Astrocyte (in vitro differentiated cells and primary cell): ENCODE measurements around the gene SPTB. TPM values are rescaled to one million over a fixed set of nuclear protein-coding genes. Genes with fewer than 3 reads are reported as not detected.

Experiments
- DNase-seq: peaks from one replicate; pipeline ENCODE4 v3.0.0-alpha.2; 2010; ENCODE audit warnings: low read depth
- FAIRE-seq: peaks from 2 replicates; lab custom pipeline; 2011; peaks lifted over from hg19 to GRCh38; lab: Jason Lieb, UNC
- H2AFZ ChIP-seq: 2 replicates; pipeline ENCODE4 v1.6.0; 2012; ENCODE audit warnings: low read depth, low read length, inconsistent platforms
- H3K27ac ChIP-seq: 2 replicates; pipeline ENCODE4 v1.5.1; 2011; ENCODE audit warnings: low read depth, low read length, inconsistent platforms
- H3K27me3 ChIP-seq: 2 replicates; pipeline ENCODE4 v1.6.0; 2011; ENCODE audit warnings: low read length, inconsistent platforms; ENCODE audit not compliant: insufficient read depth
- H3K36me3 ChIP-seq: 2 replicates; pipeline ENCODE4 v1.5.1; 2011; ENCODE audit warnings: low read length, inconsistent platforms; ENCODE audit not compliant: insufficient read depth
- H3K4me1 ChIP-seq: 2 replicates; pipeline ENCODE4 v1.5.1; 2011; ENCODE audit warnings: low read length, inconsistent platforms; ENCODE audit not compliant: insufficient read depth
- H3K4me2 ChIP-seq: 2 replicates; pipeline ENCODE4 v1.6.0; 2012; ENCODE audit warnings: low read length, inconsistent platforms
- H3K4me3 ChIP-seq: 2 replicates; pipeline ENCODE4 v1.5.1; 2011; ENCODE audit warnings: low read depth, mild to moderate bottlenecking, low read length, inconsistent platforms; ENCODE audit not compliant: insufficient read depth
- H3K79me2 ChIP-seq: 2 replicates; pipeline ENCODE4 v1.6.0; 2012; ENCODE audit warnings: mild to moderate bottlenecking, low read length, inconsistent platforms; ENCODE audit not compliant: insufficient read depth
- H3K9ac ChIP-seq: 2 replicates; pipeline ENCODE4 v1.6.0; 2012; ENCODE audit warnings: mild to moderate bottlenecking, low read length, inconsistent platforms
- H3K9me3 ChIP-seq: 2 replicates; pipeline ENCODE4 v1.5.1; 2012; ENCODE audit warnings: low read depth, mild to moderate bottlenecking, low read length, inconsistent platforms; ENCODE audit not compliant: insufficient read depth
- H4K20me1 ChIP-seq: 2 replicates; pipeline ENCODE4 v1.6.0; 2012; ENCODE audit warnings: low read length, inconsistent platforms; ENCODE audit not compliant: insufficient read depth
- H3K27ac Mint-ChIP-seq: one replicate; pipeline ENCODE4 v1.8.0; 2021; ENCODE audit warnings: mild to moderate bottlenecking, mixed read lengths; ENCODE audit not compliant: unreplicated experiment
- H3K27me3 Mint-ChIP-seq: one replicate; pipeline ENCODE4 v1.8.0; 2021; ENCODE audit warnings: low read depth, mixed read lengths; ENCODE audit not compliant: unreplicated experiment
- H3K36me3 Mint-ChIP-seq: one replicate; pipeline ENCODE4 v1.8.0; 2021; ENCODE audit warnings: low read depth, mixed read lengths; ENCODE audit not compliant: unreplicated experiment
- H3K4me1 Mint-ChIP-seq: one replicate; pipeline ENCODE4 v1.8.0; 2021; ENCODE audit warnings: low read depth, mixed read lengths; ENCODE audit not compliant: unreplicated experiment
- H3K4me3 Mint-ChIP-seq: one replicate; pipeline ENCODE4 v1.8.0; 2021; ENCODE audit warnings: mild to moderate bottlenecking, moderate library complexity, mixed read lengths; ENCODE audit not compliant: unreplicated experiment
- H3K9me3 Mint-ChIP-seq: one replicate; pipeline ENCODE4 v1.8.0; 2021; ENCODE audit warnings: mild to moderate bottlenecking, mixed read lengths; ENCODE audit not compliant: unreplicated experiment
- CTCF ChIP-seq: IDR thresholded peaks from 2 replicates; pipeline ENCODE4 v1.5.1; 2011; ENCODE audit warnings: low read depth, mild to moderate bottlenecking, inconsistent platforms, low read length, moderate library complexity; ENCODE audit not compliant: insufficient read depth
- EZH2 ChIP-seq: IDR thresholded peaks from 2 replicates; pipeline ENCODE4 v1.6.1; 2012; ENCODE audit warnings: mild to moderate bottlenecking, low read length, inconsistent platforms; ENCODE audit not compliant: insufficient read depth
- total RNA-seq: library from RNA; stranded (reverse); gene quantifications from 2 replicates; pipeline ENCODE4 v1.2.1, GENCODE V29; 2021

SPTB gene
- total RNA-seq, 1 donor from 2014 or later = 0.32 TPM

DNA sequence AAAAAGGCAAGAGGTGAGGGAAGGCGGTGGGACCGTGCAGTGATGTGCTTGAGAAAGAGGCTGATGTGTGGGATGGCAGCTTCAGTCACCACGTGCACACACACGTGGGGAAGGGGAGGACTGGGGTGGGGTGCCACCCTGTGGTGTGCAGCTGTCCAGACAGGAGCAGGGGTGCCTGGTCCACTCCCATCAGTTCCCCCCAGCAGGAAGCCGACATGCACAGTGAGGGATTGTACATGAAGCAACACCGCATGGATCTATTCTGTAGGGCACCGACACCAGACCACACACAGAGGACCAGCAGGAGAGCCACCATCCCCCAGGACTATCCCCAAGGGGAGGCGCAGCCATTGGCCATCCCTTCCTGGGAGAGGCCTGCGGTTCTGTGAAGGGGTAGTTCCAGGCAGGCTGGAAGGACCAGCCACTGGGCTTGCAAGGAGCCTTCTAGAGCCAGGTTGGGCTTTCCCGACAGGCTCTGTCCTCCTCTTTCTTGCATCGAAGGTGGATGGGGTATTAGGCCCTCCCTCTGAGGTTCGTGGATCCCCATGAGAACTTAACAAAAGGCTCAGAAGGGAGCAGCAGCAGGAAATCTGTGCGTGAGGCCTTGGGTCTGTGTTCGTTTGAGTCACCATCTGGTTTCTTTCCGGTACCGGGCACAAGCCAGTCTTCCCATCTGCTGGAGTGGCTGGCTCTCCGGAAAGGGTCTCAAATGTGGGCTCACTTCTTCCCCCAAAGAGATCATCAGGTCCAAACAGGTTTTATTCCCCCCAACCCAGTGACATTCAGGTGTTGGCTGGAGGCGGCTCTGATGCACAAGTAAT is 115.7 kb downstream of the SPTB start:
- Mint-ChIP-seq H3K4me1 (peaks cover 51% of the 10 kb centered on the region), H3K27ac (peak overlapping the region; percentile 89), H3K4me3 (no peak overlapping the region), H3K36me3 (no peaks in the 10 kb centered on the region), H3K27me3 (peaks cover 7% of the 10 kb centered on the region), H3K9me3 (no peaks in the 10 kb centered on the region)
- peaks cover 47% of the 10 kb centered on the region for H3K4me1 ChIP-seq
- H2AFZ ChIP-seq = peak overlapping the region; percentile 71
- DNase-seq (peak; percentile 21), FAIRE-seq (no peak)
- no peak for TF ChIP-seq CTCF
- TF ChIP-seq EZH2 = no peak
- H3K79me2 ChIP-seq = no peaks in the 10 kb centered on the region
- H3K4me3 ChIP-seq = peak overlapping the region; percentile 25
- H3K36me3 ChIP-seq = no peaks in the 10 kb centered on the region
- H3K27me3 ChIP-seq = no peaks in the 10 kb centered on the region
- peak overlapping the region; percentile 67 for H3K27ac ChIP-seq
- H3K9me3 ChIP-seq = no peaks in the 10 kb centered on the region
- H3K9ac ChIP-seq = peak overlapping the region; percentile 70
- peak overlapping the region; percentile 83 for H3K4me2 ChIP-seq
- H4K20me1 ChIP-seq = no peaks in the 10 kb centered on the region

GRCh38 chr14:64763085-64763782 is 116.5 kb downstream of the SPTB start:
- Histone ChIP-seq H3K27me3 (no peaks in the 10 kb centered on the region), H2AFZ (no peak overlapping the region), H3K4me2 (peak overlapping the region; percentile 83), H3K27ac (no peak overlapping the region), H3K79me2 (no peaks in the 10 kb centered on the region), H3K9me3 (no peaks in the 10 kb centered on the region), H3K4me1 (peaks cover 54% of the 10 kb centered on the region), H3K4me3 (no peak overlapping the region), H3K36me3 (no peaks in the 10 kb centered on the region), H4K20me1 (no peaks in the 10 kb centered on the region), H3K9ac (peak overlapping the region; percentile 70)
- H3K27me3 Mint-ChIP-seq = peaks cover 5% of the 10 kb centered on the region
- H3K9me3 Mint-ChIP-seq = no peaks in the 10 kb centered on the region
- TF ChIP-seq CTCF (no peak), EZH2 (no peak)
- H3K27ac Mint-ChIP-seq = peak overlapping the region; percentile 26
- H3K36me3 Mint-ChIP-seq = no peaks in the 10 kb centered on the region
- FAIRE-seq (no peak), DNase-seq (no peak)
- peaks cover 58% of the 10 kb centered on the region for H3K4me1 Mint-ChIP-seq
- no peak overlapping the region for H3K4me3 Mint-ChIP-seq
